HG03442 (cell line): ENCODE results near the gene MCTP2.

Source experiments
- ATAC-seq: cut with Tn5 transposase; IDR thresholded peaks from one replicate; pipeline ENCODE4 v1.9.1; 2021; ENCODE audit warnings: mild to moderate bottlenecking, moderate library complexity; ENCODE audit not compliant: unreplicated experiment

Gene MCTP2

GRCh38 chr15:94381384-94381783 is 150.0 kb downstream of the MCTP2 start:
- no peak for ATAC-seq

GRCh38 chr15:94383041-94383440 is 151.7 kb downstream of the MCTP2 start:
- ATAC-seq, result no peak

- no peak for ATAC-seq
Measured at GRCh38 chr15:94383706-94384105, 152.3 kb downstream of the MCTP2 start.

- ATAC-seq, result no peak
Measured at GRCh38 chr15:94385441-94385840, 154.1 kb downstream of the MCTP2 start.

- no peak for ATAC-seq
Measured at GRCh38 chr15:94386351-94386750, 155.0 kb downstream of the MCTP2 start.

- no peak for ATAC-seq
Measured at GRCh38 chr15:94387442-94387841, 156.1 kb downstream of the MCTP2 start.

GRCh38 chr15:94387849-94388441 is 156.6 kb downstream of the MCTP2 start:
- ATAC-seq, result no peak

GRCh38 chr15:94395640-94396039 is 164.3 kb downstream of the MCTP2 start:
- no peak for ATAC-seq

GRCh38 chr15:94397337-94397736 is 166.0 kb downstream of the MCTP2 start:
- no peak for ATAC-seq

GRCh38 chr15:94398001-94398400 is 166.6 kb downstream of the MCTP2 start:
- no peak for ATAC-seq

GRCh38 chr15:94400526-94401298 is 169.4 kb downstream of the MCTP2 start:
- ATAC-seq, result no peak

- ATAC-seq, result no peak
Measured at GRCh38 chr15:94403331-94403730, 172.0 kb downstream of the MCTP2 start.

GRCh38 chr15:94404733-94405283 is 173.4 kb downstream of the MCTP2 start:
- no peak for ATAC-seq

- no peak for ATAC-seq
Measured at GRCh38 chr15:94411285-94411684, 179.9 kb downstream of the MCTP2 start.

GRCh38 chr15:94411846-94412245 is 180.5 kb downstream of the MCTP2 start:
- ATAC-seq, result no peak

- ATAC-seq, result peak; percentile 55
Measured at GRCh38 chr15:94412979-94413746, 181.8 kb downstream of the MCTP2 start.

- ATAC-seq, result no peak
Measured at GRCh38 chr15:94414916-94415315, 183.6 kb downstream of the MCTP2 start.

GRCh38 chr15:94416267-94416666 is 184.9 kb downstream of the MCTP2 start:
- ATAC-seq, result no peak

GRCh38 chr15:94416820-94417219 is 185.5 kb downstream of the MCTP2 start:
- no peak for ATAC-seq

GRCh38 chr15:94417501-94418293 is 186.3 kb downstream of the MCTP2 start:
- ATAC-seq, result no peak

- no peak for ATAC-seq
Measured at GRCh38 chr15:94421706-94422105, 190.3 kb downstream of the MCTP2 start.
